Uterus (tissue), 4 donors: ENCODE data around the gene ST6GALNAC3. TPM values are rescaled to one million over a fixed set of nuclear protein-coding genes. Genes with fewer than 3 reads are reported as not detected.

ENCODE experiments used
- DNase-seq, 2 donors: peaks; one replicate each; pipeline ENCODE4 v3.0.0-alpha.2; 2019 to 2020
- H3K27ac ChIP-seq, 2 donors: fragments of 200-600 bp; sonication (generic); 1 replicate in 1 of 2; 2 replicates in 1 of 2; pipeline ENCODE4 v1.5.1; 2016 to 2018
- H3K27me3 ChIP-seq, 2 donors: fragments of 200-600 bp; sonication (generic); one replicate each; pipeline ENCODE4 v1.5.1; 2018 to 2019; ENCODE audit warnings: control low read depth in 1 of 2
- H3K36me3 ChIP-seq, 2 donors: fragments of 200-600 bp; sonication (generic); one replicate each; pipeline ENCODE4 v1.5.1; 2019; ENCODE audit warnings: control low read depth in 1 of 2
- H3K4me1 ChIP-seq, 2 donors: fragments of 200-600 bp; sonication (generic); one replicate each; pipeline ENCODE4 v1.5.1; 2018 to 2019; ENCODE audit warnings: control low read depth in 1 of 2
- H3K4me3 ChIP-seq, 2 donors: fragments of 200-600 bp; sonication (generic); 1 replicate in 1 of 2; 2 replicates in 1 of 2; pipeline ENCODE4 v1.5.1; 2018 to 2019; ENCODE audit warnings: mild to moderate bottlenecking in 1 of 2
- H3K9me3 ChIP-seq, 2 donors: fragments of 200-600 bp; sonication (generic); one replicate each; pipeline ENCODE4 v1.5.1; 2019; ENCODE audit warnings: control low read depth in 1 of 2
- CTCF ChIP-seq, 4 experiments: fragments of 200-600 bp in 2 of 4; fragments of 450-650 bp in 2 of 4; sonication (generic) in 2 of 4; IDR thresholded peaks; one replicate each; pipeline ENCODE4 v1.5.1; 2016 to 2019; ENCODE audit warnings: antibody characterized with exemption in 4 of 4, mild to moderate bottlenecking in 2 of 4, moderate library complexity in 1 of 4
- POLR2A ChIP-seq, 2 donors: fragments of 450-650 bp; IDR thresholded peaks; one replicate each; pipeline ENCODE4 v1.6.1; 2016; ENCODE audit warnings: antibody characterized with exemption in 2 of 2, mild to moderate bottlenecking in 1 of 2, moderate library complexity in 1 of 2
- intact Hi-C: fragments of 100-400 bp; cut with DNase I; formaldehyde crosslinking; loops from one replicate; pipeline ENCODE4 v1.15.1; 2023; ENCODE audit warnings: low total_unique reads
- total RNA-seq, 4 donors: library from RNA; depleted of rRNA in 3 of 4; stranded (reverse); fragments of >200 nt in 3 of 4; gene quantifications; one replicate each; pipeline versions ENCODE4 v1.1.0 to v1.2.4, GENCODE V29; 2014 to 2023
- donor health status: DM: yes; HTN: yes; CAD: no.

ST6GALNAC3 gene
- total RNA-seq, 4 donors from 2014 or later, result 6.7 to 43.4 (median 21.1) TPM

- intact Hi-C loops, result no loop called here
- no peak overlapping the region for H3K27ac ChIP-seq
- no peaks in the 10 kb centered on the region for H3K27me3 ChIP-seq
- no peak for TF ChIP-seq POLR2A (IDR thresholded peaks at IDR 0.05)
- no peak for TF ChIP-seq CTCF (IDR thresholded peaks at IDR 0.05)
- no peak for DNase-seq
- no peaks in the 10 kb centered on the region for H3K9me3 ChIP-seq
- no peaks in the 10 kb centered on the region for H3K4me1 ChIP-seq
- H3K4me3 ChIP-seq, result no peak overlapping the region
- no peaks in the 10 kb centered on the region for H3K36me3 ChIP-seq
These were observed 15.1 kb upstream of the ST6GALNAC3 start for GRCh38 chr1:76059451-76059850.

GRCh38 chr1:76065270-76065669 lies 9.3 kb upstream of the ST6GALNAC3 start:
- intact Hi-C loops, result no loop called here

GRCh38 chr1:76066394-76066793 lies 8.2 kb upstream of the ST6GALNAC3 start:
- intact Hi-C loops, result no loop called here
- TF ChIP-seq POLR2A (IDR thresholded peaks at IDR 0.05) (no peak), CTCF (IDR thresholded peaks at IDR 0.05) (no peak)
- H3K4me1 ChIP-seq, result no peaks in the 10 kb centered on the region

More at GRCh38 chr1:76065270-76065669, 9.3 kb upstream of the ST6GALNAC3 start:
- H3K4me3 ChIP-seq, result no peak overlapping the region
- no peaks in the 10 kb centered on the region for H3K9me3 ChIP-seq
- H3K27ac ChIP-seq, result no peak overlapping the region
- H3K27me3 ChIP-seq, result no peaks in the 10 kb centered on the region
- TF ChIP-seq CTCF (IDR thresholded peaks at IDR 0.05) (no peak), POLR2A (IDR thresholded peaks at IDR 0.05) (no peak)
- H3K4me1 ChIP-seq, result no peaks in the 10 kb centered on the region
- H3K36me3 ChIP-seq, result no peaks in the 10 kb centered on the region
- no peak for DNase-seq

GRCh38 chr1:76068542-76068941 lies 6.0 kb upstream of the ST6GALNAC3 start:
- H3K9me3 ChIP-seq, result no peaks in the 10 kb centered on the region
- TF ChIP-seq CTCF (IDR thresholded peaks at IDR 0.05), result no peak
- no peak for TF ChIP-seq POLR2A (IDR thresholded peaks at IDR 0.05)
- no peaks in the 10 kb centered on the region for H3K36me3 ChIP-seq
- peak overlapping the region; percentile 30 to 35 for H3K27ac ChIP-seq
- DNase-seq, result no peak
- intact Hi-C loops, result no loop called here
- H3K4me3 ChIP-seq, result no peak overlapping the region
- no peaks in the 10 kb centered on the region for H3K4me1 ChIP-seq
- H3K27me3 ChIP-seq, result no peaks in the 10 kb centered on the region

More at GRCh38 chr1:76066394-76066793, 8.2 kb upstream of the ST6GALNAC3 start:
- Histone ChIP-seq H3K4me3 (no peak overlapping the region), H3K27ac (no peak overlapping the region), H3K9me3 (no peaks in the 10 kb centered on the region), H3K36me3 (no peaks in the 10 kb centered on the region), H3K27me3 (no peaks in the 10 kb centered on the region)
- no peak for DNase-seq

GRCh38 chr1:76068953-76069561 lies 5.5 kb upstream of the ST6GALNAC3 start:
- intact Hi-C loops, result no loop called here
- Histone ChIP-seq H3K4me1 (no peaks in the 10 kb centered on the region), H3K4me3 (no peak overlapping the region), H3K27ac (peak overlapping the region; percentile 30 to 35), H3K27me3 (no peaks in the 10 kb centered on the region), H3K9me3 (no peaks in the 10 kb centered on the region), H3K36me3 (no peaks in the 10 kb centered on the region)
- no peak for DNase-seq
- no peak for TF ChIP-seq CTCF (IDR thresholded peaks at IDR 0.05)
- no peak for TF ChIP-seq POLR2A (IDR thresholded peaks at IDR 0.05)
